ENCODE measurements around the gene GLIS1. TPM values are rescaled to one million over a fixed set of nuclear protein-coding genes. Genes with fewer than 3 reads are reported as not detected.

The GLIS1 gene
- total RNA-seq, 1 donor: 2.9 TPM

DNA sequence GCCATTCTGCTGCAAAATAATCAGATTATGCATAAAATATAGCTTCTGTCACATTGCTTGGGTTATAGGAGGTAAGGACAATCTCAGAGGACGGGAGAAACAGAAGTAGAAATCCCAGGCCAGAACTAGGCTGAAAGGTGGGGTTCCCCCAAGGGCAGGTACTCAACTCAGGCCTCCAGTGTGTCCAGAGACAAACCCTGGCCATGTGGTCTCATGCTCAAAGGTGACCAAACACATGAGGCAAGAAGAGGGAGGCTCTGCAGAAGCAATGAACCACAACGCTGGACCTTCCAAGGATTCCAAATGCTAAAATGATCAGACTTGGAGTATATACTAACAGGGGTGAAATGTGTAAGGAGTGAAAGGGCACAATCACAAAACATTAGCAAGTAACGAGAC lies 176.0 kb downstream of the GLIS1 start:
- peaks cover 47% of the 10 kb centered on the region for H4K20me1 ChIP-seq (ENCODE audit: insufficient read depth, low read length)
- TF ChIP-seq, protein P1, sequence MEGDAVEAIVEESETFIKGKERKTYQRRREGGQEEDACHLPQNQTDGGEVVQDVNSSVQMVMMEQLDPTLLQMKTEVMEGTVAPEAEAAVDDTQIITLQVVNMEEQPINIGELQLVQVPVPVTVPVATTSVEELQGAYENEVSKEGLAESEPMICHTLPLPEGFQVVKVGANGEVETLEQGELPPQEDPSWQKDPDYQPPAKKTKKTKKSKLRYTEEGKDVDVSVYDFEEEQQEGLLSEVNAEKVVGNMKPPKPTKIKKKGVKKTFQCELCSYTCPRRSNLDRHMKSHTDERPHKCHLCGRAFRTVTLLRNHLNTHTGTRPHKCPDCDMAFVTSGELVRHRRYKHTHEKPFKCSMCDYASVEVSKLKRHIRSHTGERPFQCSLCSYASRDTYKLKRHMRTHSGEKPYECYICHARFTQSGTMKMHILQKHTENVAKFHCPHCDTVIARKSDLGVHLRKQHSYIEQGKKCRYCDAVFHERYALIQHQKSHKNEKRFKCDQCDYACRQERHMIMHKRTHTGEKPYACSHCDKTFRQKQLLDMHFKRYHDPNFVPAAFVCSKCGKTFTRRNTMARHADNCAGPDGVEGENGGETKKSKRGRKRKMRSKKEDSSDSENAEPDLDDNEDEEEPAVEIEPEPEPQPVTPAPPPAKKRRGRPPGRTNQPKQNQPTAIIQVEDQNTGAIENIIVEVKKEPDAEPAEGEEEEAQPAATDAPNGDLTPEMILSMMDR (IDR thresholded peaks at IDR 0.05; ENCODE audit: extremely low read depth, low read depth, low read length): no peak
- no peak for DNase-seq (ENCODE audit: insufficient read length, low spot score, missing footprints)
- no peaks in the 10 kb centered on the region for H3K36me3 ChIP-seq (ENCODE audit: insufficient read depth, low read length)
- no peaks in the 10 kb centered on the region for H3K9me3 ChIP-seq (ENCODE audit: low read depth, low read length)
- no peak overlapping the region for H3K4me3 ChIP-seq (ENCODE audit: insufficient read depth, low read length)
- no peak overlapping the region for H3K27ac ChIP-seq (ENCODE audit: low read depth, low read length)
- H3K4me1 ChIP-seq (ENCODE audit: insufficient read depth, low read length): no peaks in the 10 kb centered on the region
- H3K79me2 ChIP-seq (ENCODE audit: insufficient read depth, low read length): no peaks in the 10 kb centered on the region
- no peak overlapping the region for H2AFZ ChIP-seq (ENCODE audit: low read length)
- peaks cover 2% of the 10 kb centered on the region for H3K27me3 ChIP-seq (ENCODE audit: insufficient read depth, low read length)
- H3K4me2 ChIP-seq (ENCODE audit: insufficient read depth, low read length): no peak overlapping the region

DNA sequence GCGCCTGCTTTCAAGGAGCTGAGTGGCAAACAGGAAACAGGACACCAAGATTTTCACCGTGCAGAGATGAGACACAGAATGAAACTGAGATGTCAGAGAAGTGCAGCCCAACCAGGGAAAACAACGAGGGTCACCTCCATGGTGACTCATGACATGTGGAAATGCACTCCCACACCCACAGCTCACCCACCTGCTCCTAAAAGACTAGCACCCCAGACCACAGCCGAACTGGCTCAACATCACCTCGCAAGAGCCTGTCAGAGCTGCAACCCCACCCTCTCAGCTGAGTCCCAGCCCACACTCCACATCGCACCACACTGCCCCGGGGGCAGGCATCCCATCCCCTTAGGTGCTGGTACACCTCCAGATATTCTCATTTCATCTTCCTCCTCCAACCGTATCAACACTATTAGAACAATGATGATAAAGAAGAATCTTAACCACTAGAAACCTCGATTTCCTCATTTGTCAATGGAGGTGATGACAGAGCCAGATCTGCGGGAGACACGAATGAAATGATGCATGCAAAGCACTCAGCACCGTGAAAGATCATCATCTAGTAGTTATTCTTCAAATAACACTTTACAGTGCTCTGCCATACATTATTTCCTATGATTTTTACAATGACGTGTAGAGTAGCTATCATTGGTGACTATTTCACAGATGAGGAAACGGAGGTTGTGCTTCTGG lies 176.5 kb downstream of the GLIS1 start:
- DNase-seq (ENCODE audit: insufficient read length, low spot score, missing footprints): no peak
- Histone ChIP-seq H3K27me3 (ENCODE audit: insufficient read depth, low read length) (peaks cover 2% of the 10 kb centered on the region), H3K27ac (ENCODE audit: low read depth, low read length) (no peak overlapping the region), H2AFZ (ENCODE audit: low read length) (no peak overlapping the region), H3K36me3 (ENCODE audit: insufficient read depth, low read length) (no peaks in the 10 kb centered on the region), H3K4me3 (ENCODE audit: insufficient read depth, low read length) (no peak overlapping the region), H3K79me2 (ENCODE audit: insufficient read depth, low read length) (no peaks in the 10 kb centered on the region), H3K9me3 (ENCODE audit: low read depth, low read length) (no peaks in the 10 kb centered on the region), H3K4me1 (ENCODE audit: insufficient read depth, low read length) (no peaks in the 10 kb centered on the region), H3K4me2 (ENCODE audit: insufficient read depth, low read length) (no peak overlapping the region), H4K20me1 (ENCODE audit: insufficient read depth, low read length) (peaks cover 50% of the 10 kb centered on the region)
- TF ChIP-seq, protein P1 (IDR thresholded peaks at IDR 0.05; ENCODE audit: extremely low read depth, low read depth, low read length): no peak

DNA sequence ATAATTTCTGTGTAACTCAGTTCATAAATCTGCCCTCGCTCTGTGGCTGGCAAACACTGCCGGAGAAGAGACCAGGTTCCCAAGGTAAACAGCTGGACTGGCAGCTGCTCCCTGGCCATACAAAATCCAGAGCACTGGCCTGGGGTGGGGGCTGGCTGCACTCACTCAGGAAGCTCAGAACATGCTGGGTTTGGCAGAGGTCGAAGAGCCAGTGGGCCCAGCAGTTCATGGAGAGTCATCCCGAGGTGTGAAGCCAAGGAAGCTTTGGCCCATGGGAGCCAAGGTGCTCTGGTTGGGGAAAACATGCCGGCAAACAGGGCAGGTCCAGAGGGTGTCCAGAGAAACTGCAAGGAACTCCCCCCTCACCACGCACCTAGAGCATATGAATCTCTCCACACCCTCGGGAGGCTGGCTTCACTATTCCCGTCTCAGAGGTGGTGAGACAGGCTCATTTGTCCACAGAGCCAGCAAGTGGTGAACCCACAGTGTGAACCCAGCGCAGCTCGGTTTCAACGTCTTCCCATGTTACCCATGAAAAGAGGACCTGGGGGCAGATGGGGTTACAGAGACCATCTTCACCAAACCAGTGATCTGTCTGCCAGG lies 177.4 kb downstream of the GLIS1 start:
- Histone ChIP-seq H3K9me3 (ENCODE audit: low read depth, low read length) (no peaks in the 10 kb centered on the region), H3K79me2 (ENCODE audit: insufficient read depth, low read length) (no peaks in the 10 kb centered on the region), H3K4me3 (ENCODE audit: insufficient read depth, low read length) (no peak overlapping the region), H3K4me1 (ENCODE audit: insufficient read depth, low read length) (no peaks in the 10 kb centered on the region), H3K4me2 (ENCODE audit: insufficient read depth, low read length) (no peak overlapping the region), H2AFZ (ENCODE audit: low read length) (no peak overlapping the region), H4K20me1 (ENCODE audit: insufficient read depth, low read length) (peaks cover 59% of the 10 kb centered on the region), H3K27ac (ENCODE audit: low read depth, low read length) (no peak overlapping the region), H3K27me3 (ENCODE audit: insufficient read depth, low read length) (peaks cover 2% of the 10 kb centered on the region), H3K36me3 (ENCODE audit: insufficient read depth, low read length) (no peaks in the 10 kb centered on the region)
- no peak for DNase-seq (ENCODE audit: insufficient read length, low spot score, missing footprints)
- TF ChIP-seq, protein P1 (IDR thresholded peaks at IDR 0.05; ENCODE audit: extremely low read depth, low read depth, low read length): no peak

All from osteoblast (primary cell).